GM03348 (cell line): ENCODE measurements around the gene MYH6.
"Not testable (repeated sequence)": the region's sequence is repeated elsewhere in the genome, so short reads cannot be mapped to it uniquely, and the experiment has no call there.

Experiments used
- DNase-seq: peaks from one replicate; pipeline ENCODE4 v3.0.0; 2012; ENCODE audit warnings: low spot score

The MYH6 gene

GRCh38 chr14:23435543-23436326 is 27.7 kb upstream of the MYH6 start, which contains the start of gene MYH7:
MYH7 (minus strand) TSS chr14:23435660; CDS start chr14:23433732, 1,928 bp downstream.
- DNase-seq = no peak

GRCh38 chr14:23434488-23435222 is 26.6 kb upstream of the MYH6 start:
- no peak for DNase-seq

GRCh38 chr14:23433457-23433856 is 25.4 kb upstream of the MYH6 start:
- no peak for DNase-seq

- no peak for DNase-seq
Measured at GRCh38 chr14:23432946-23433345, 24.9 kb upstream of the MYH6 start.

GRCh38 chr14:23432102-23432925 is 24.2 kb upstream of the MYH6 start:
- no peak for DNase-seq

- DNase-seq = no peak
Measured at GRCh38 chr14:23431486-23431885, 23.4 kb upstream of the MYH6 start.

- DNase-seq = no peak
Measured at GRCh38 chr14:23430723-23431085, 22.6 kb upstream of the MYH6 start.

GRCh38 chr14:23430016-23430722 is 22.1 kb upstream of the MYH6 start:
- DNase-seq = no peak

GRCh38 chr14:23428686-23429495 is 20.8 kb upstream of the MYH6 start:
- DNase-seq = no peak

GRCh38 chr14:23425798-23426197 is 17.7 kb upstream of the MYH6 start:
- DNase-seq = not testable (repeated sequence)

GRCh38 chr14:23425169-23425568 is 17.1 kb upstream of the MYH6 start:
- DNase-seq = no peak

GRCh38 chr14:23423657-23424056 is 15.6 kb upstream of the MYH6 start:
- no peak for DNase-seq

- no peak for DNase-seq
Measured at GRCh38 chr14:23421594-23421993, 13.5 kb upstream of the MYH6 start.

- DNase-seq = not testable (repeated sequence)
Measured at GRCh38 chr14:23419646-23420045, 11.6 kb upstream of the MYH6 start.

- DNase-seq = no peak
Measured at GRCh38 chr14:23418021-23418420, 9.9 kb upstream of the MYH6 start.

GRCh38 chr14:23417269-23417668 is 9.2 kb upstream of the MYH6 start:
- DNase-seq = not testable (repeated sequence)

GRCh38 chr14:23416801-23417200 is 8.7 kb upstream of the MYH6 start:
- no peak for DNase-seq

GRCh38 chr14:23415821-23416778 is 8.0 kb upstream of the MYH6 start:
- DNase-seq = no peak

GRCh38 chr14:23414906-23415820 is 7.1 kb upstream of the MYH6 start:
- no peak for DNase-seq
